Measurements from ENCODE around the gene XRCC4. TPM values are rescaled to one million over a fixed set of nuclear protein-coding genes. Genes with fewer than 3 reads are reported as not detected.

Gene XRCC4
- total and polyA plus RNA-seq, 9 of the 15 experiments (the other 6 are each of a cell fraction or from before 2014, with no cell fraction given) = 13.6 to 61.6 (median 22.4) TPM

DNA sequence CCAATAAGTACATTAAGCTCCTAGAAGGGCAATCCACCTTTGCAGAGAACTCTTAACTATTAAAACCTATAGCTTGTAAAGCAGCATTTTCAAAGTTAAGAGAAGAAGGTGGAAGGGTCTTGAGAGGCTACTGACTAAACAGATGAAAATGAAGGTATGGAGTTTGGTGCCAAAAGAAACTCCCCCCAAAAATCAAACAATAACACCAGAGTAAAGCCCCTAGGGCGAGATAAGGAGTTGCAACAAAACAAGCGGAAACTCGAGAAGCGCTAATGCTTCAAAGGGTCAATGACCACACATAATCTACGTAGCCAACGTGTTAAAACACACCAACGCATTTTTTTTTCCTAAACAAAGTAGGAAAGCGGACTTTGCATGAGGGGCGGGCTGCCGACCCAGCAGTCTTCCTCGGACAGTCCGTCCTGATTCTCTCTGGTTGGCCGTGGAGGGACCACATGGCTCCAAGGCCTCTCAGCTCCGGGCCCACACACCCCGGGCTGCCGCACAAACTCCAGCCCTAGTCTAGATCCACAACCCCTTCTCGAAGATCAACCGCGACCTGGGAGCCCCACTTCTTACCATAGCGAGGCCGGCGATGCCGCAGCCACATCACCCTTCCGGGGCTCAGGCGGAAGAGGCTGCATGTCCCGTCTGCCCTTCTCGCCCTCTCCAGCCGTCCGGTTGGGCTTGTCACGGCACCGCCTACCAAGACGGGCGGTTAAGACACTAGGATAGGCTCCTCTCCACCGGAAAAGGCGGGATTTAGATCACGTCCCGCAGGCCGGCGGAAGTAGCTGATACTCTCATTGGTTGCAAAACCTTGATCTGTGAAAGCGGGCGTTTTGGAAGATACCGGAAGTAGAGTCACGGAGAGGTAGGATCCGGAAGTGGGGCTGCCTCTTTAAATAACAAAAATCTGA lies at the start of gene XRCC4, which contains the start of gene TMEM167A (continued):
- no peak for TF ChIP-seq TEAD1 (CRISPR knock-in tag; IDR thresholded peaks at IDR 0.05)
- peak; percentile 10 for TF ChIP-seq RBM22 (IDR thresholded peaks at IDR 0.05; ENCODE audit: low read depth, low read length, poor library complexity, severe bottlenecking)
- TF ChIP-seq SMARCA4 (IDR thresholded peaks at IDR 0.05) = no peak
- no peak for TF ChIP-seq NUFIP1 (IDR thresholded peaks at IDR 0.05; ENCODE audit: partially characterized antibody)
- TF ChIP-seq, protein P1, sequence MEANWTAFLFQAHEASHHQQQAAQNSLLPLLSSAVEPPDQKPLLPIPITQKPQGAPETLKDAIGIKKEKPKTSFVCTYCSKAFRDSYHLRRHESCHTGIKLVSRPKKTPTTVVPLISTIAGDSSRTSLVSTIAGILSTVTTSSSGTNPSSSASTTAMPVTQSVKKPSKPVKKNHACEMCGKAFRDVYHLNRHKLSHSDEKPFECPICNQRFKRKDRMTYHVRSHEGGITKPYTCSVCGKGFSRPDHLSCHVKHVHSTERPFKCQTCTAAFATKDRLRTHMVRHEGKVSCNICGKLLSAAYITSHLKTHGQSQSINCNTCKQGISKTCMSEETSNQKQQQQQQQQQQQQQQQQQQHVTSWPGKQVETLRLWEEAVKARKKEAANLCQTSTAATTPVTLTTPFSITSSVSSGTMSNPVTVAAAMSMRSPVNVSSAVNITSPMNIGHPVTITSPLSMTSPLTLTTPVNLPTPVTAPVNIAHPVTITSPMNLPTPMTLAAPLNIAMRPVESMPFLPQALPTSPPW (CRISPR knock-in tag; IDR thresholded peaks at IDR 0.05) = no peak
- peak; percentile 75 for TF ChIP-seq PHF20 (IDR thresholded peaks at IDR 0.05; ENCODE audit: partially characterized antibody)
- TF ChIP-seq U2AF1 (optimal IDR thresholded peaks at IDR 0.05; ENCODE audit: low read depth, low read length) = no peak
- no peak for TF ChIP-seq ZC3H11A (IDR thresholded peaks at IDR 0.05; ENCODE audit: low read depth, low read length)
- peak; percentile 81 for TF ChIP-seq CHD1 (IDR thresholded peaks at IDR 0.05; ENCODE audit: low read length)
- no peak for TF ChIP-seq ZNF695 (CRISPR knock-in tag; IDR thresholded peaks at IDR 0.05)
- TF ChIP-seq, protein P2, sequence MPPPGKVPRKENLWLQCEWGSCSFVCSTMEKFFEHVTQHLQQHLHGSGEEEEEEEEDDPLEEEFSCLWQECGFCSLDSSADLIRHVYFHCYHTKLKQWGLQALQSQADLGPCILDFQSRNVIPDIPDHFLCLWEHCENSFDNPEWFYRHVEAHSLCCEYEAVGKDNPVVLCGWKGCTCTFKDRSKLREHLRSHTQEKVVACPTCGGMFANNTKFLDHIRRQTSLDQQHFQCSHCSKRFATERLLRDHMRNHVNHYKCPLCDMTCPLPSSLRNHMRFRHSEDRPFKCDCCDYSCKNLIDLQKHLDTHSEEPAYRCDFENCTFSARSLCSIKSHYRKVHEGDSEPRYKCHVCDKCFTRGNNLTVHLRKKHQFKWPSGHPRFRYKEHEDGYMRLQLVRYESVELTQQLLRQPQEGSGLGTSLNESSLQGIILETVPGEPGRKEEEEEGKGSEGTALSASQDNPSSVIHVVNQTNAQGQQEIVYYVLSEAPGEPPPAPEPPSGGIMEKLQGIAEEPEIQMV (tag; conservative IDR thresholded peaks at IDR 0.05; ENCODE audit: low read depth) = no peak
- peak; percentile 48 for TF ChIP-seq MEIS2 (IDR thresholded peaks at IDR 0.05; ENCODE audit: partially characterized antibody)
- no peak for TF ChIP-seq RCOR1 (IDR thresholded peaks at IDR 0.05; ENCODE audit: borderline replicate concordance in 1 of 2, low read depth in 2 of 2, low read length in 2 of 2)
- peak; percentile 21; the same call in 1 of the 2 replicates for TF ChIP-seq CTBP1 (IDR thresholded peaks at IDR 0.05; ENCODE audit: borderline replicate concordance)
- 0 out of 2 replicates have a peak, but pooled peaks have one; percentile 31 for TF ChIP-seq NBN (IDR thresholded peaks at IDR 0.05; ENCODE audit: low read depth)
- TF ChIP-seq, protein P3, sequence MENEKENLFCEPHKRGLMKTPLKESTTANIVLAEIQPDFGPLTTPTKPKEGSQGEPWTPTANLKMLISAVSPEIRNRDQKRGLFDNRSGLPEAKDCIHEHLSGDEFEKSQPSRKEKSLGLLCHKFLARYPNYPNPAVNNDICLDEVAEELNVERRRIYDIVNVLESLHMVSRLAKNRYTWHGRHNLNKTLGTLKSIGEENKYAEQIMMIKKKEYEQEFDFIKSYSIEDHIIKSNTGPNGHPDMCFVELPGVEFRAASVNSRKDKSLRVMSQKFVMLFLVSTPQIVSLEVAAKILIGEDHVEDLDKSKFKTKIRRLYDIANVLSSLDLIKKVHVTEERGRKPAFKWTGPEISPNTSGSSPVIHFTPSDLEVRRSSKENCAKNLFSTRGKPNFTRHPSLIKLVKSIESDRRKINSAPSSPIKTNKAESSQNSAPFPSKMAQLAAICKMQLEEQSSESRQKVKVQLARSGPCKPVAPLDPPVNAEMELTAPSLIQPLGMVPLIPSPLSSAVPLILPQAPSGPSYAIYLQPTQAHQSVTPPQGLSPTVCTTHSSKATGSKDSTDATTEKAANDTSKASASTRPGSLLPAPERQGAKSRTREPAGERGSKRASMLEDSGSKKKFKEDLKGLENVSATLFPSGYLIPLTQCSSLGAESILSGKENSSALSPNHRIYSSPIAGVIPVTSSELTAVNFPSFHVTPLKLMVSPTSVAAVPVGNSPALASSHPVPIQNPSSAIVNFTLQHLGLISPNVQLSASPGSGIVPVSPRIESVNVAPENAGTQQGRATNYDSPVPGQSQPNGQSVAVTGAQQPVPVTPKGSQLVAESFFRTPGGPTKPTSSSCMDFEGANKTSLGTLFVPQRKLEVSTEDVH (IDR thresholded peaks at IDR 0.05; ENCODE audit: low read depth, partially characterized antibody) = peak; percentile 96
- TF ChIP-seq, protein P4, sequence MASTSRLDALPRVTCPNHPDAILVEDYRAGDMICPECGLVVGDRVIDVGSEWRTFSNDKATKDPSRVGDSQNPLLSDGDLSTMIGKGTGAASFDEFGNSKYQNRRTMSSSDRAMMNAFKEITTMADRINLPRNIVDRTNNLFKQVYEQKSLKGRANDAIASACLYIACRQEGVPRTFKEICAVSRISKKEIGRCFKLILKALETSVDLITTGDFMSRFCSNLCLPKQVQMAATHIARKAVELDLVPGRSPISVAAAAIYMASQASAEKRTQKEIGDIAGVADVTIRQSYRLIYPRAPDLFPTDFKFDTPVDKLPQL (IDR thresholded peaks at IDR 0.05; ENCODE audit: extremely low read depth, insufficient read length) = peak; percentile 65
- no peak; the same call in 1 of the 2 replicates for TF ChIP-seq GATAD2B (IDR thresholded peaks at IDR 0.05; ENCODE audit: borderline replicate concordance)
- peak; percentile 65; the same call in 1 of the 2 replicates for TF ChIP-seq TAF7 (tag; IDR thresholded peaks at IDR 0.05)
- TF ChIP-seq ZNF217 (CRISPR knock-in tag; IDR thresholded peaks at IDR 0.05) = no peak
- TF ChIP-seq NFRKB (IDR thresholded peaks at IDR 0.05; ENCODE audit: low read depth) = peak; percentile 59
